Activated B cell treated with CpG ODN at 0.5 μM for 24 hours (primary cell): Measurements from ENCODE around the gene RFC4. TPM values are rescaled to one million over a fixed set of nuclear protein-coding genes. Genes with fewer than 3 reads are reported as not detected.

Experiments used
- ATAC-seq: fragments of 200-7000 bp; cut with Tn5 transposase; one replicate; pipeline ENCODE4 v1.10.0; 2021; ENCODE audit warnings: low read depth, mild to moderate bottlenecking, moderate library complexity
- CTCF ChIA-PET: fragments of 350-600 bp; sonication (Branson Sonifier 250); formaldehyde crosslinking; loops from one replicate; lab custom pipeline; 2021; ENCODE audit warnings: antibody characterized with exemption; lab: Charles Lee
- POLR2A ChIA-PET: fragments of 350-600 bp; sonication (Branson Sonifier 250); formaldehyde crosslinking; loops from one replicate; lab custom pipeline; 2021; ENCODE audit warnings: antibody characterized with exemption; lab: Charles Lee
- DNase-seq: peaks from one replicate; pipeline ENCODE4 v3.0.0; 2022
- H3K27ac Mint-ChIP-seq: one replicate; pipeline ENCODE4 v1.8.0; 2020; ENCODE audit warnings: mixed read lengths
- H3K27me3 Mint-ChIP-seq: one replicate; pipeline ENCODE4 v1.8.0; 2021; ENCODE audit warnings: mixed read lengths
- H3K36me3 Mint-ChIP-seq: one replicate; pipeline ENCODE4 v1.8.0; 2021; ENCODE audit warnings: low read depth, mixed read lengths
- H3K4me1 Mint-ChIP-seq: one replicate; pipeline ENCODE4 v1.8.0; 2021; ENCODE audit warnings: mixed read lengths
- H3K4me3 Mint-ChIP-seq: one replicate; pipeline ENCODE4 v1.8.0; 2020; ENCODE audit warnings: mild to moderate bottlenecking, mixed read lengths
- H3K9me3 Mint-ChIP-seq: one replicate; pipeline ENCODE4 v1.8.0; 2020; ENCODE audit warnings: mixed read lengths
- CTCF ChIP-seq: fragments of 200-600 bp; IDR thresholded peaks from one replicate; pipeline ENCODE4 v1.8.0; 2022; ENCODE audit warnings: antibody characterized with exemption, mild to moderate bottlenecking
- intact Hi-C: fragments of 100-400 bp; cut with micrococcal nuclease; formaldehyde crosslinking; loops from one replicate; pipeline ENCODE4 v1.15.1; 2024
- total RNA-seq: library from RNA; stranded (reverse); gene quantifications from 2 replicates; pipeline ENCODE4 v1.2.3, GENCODE V29; 2022

Gene RFC4
- total RNA-seq, 1 donor from 2014 or later: 29.9 TPM

GRCh38 chr3:186760141-186760833, 46.0 kb downstream of the RFC4 start:
- ChIA-PET CTCF (interaction anchor here (0.7 kb wide), 1 partner anchor 10 kb away, joined by 3 read pairs; no protein-coding TSS in a partner anchor), POLR2A (no interaction called here)
- H3K9me3 Mint-ChIP-seq: no peaks in the 10 kb centered on the region
- ATAC-seq (no peak), DNase-seq (no peak)
- intact Hi-C loops: no loop called here
- no peak overlapping the region for H3K27ac Mint-ChIP-seq
- H3K4me1 Mint-ChIP-seq: no peaks in the 10 kb centered on the region
- TF ChIP-seq CTCF: no peak
- H3K4me3 Mint-ChIP-seq: no peak overlapping the region
- H3K27me3 Mint-ChIP-seq: no peaks in the 10 kb centered on the region
- H3K36me3 Mint-ChIP-seq: no peaks in the 10 kb centered on the region

- ATAC-seq (no peak), DNase-seq (no peak)
- no peak for TF ChIP-seq CTCF
- POLR2A ChIA-PET: no interaction called here
- no peaks in the 10 kb centered on the region for H3K36me3 Mint-ChIP-seq
- H3K27ac Mint-ChIP-seq: no peak overlapping the region
- H3K27me3 Mint-ChIP-seq: no peaks in the 10 kb centered on the region
- no peaks in the 10 kb centered on the region for H3K4me1 Mint-ChIP-seq
- H3K4me3 Mint-ChIP-seq: no peak overlapping the region
- H3K9me3 Mint-ChIP-seq: no peaks in the 10 kb centered on the region
- CTCF ChIA-PET: no interaction called here
- intact Hi-C loops: no loop called here
These were observed 46.9 kb downstream of the RFC4 start for GRCh38 chr3:186759231-186759930.

- intact Hi-C loops: no loop called here
- Mint-ChIP-seq H3K9me3 (no peaks in the 10 kb centered on the region), H3K4me3 (no peak overlapping the region), H3K36me3 (no peaks in the 10 kb centered on the region), H3K27me3 (no peaks in the 10 kb centered on the region), H3K27ac (no peak overlapping the region), H3K4me1 (no peaks in the 10 kb centered on the region)
- no peak for ATAC-seq
- no peak for DNase-seq
- no peak for TF ChIP-seq CTCF
- ChIA-PET POLR2A (no interaction called here), CTCF (no interaction called here)
These were observed 48.5 kb downstream of the RFC4 start for GRCh38 chr3:186757686-186758220.

- H3K27ac Mint-ChIP-seq: no peak overlapping the region
- no peak for TF ChIP-seq CTCF
- no peaks in the 10 kb centered on the region for H3K36me3 Mint-ChIP-seq
- no peaks in the 10 kb centered on the region for H3K27me3 Mint-ChIP-seq
- POLR2A ChIA-PET: no interaction called here
- no peaks in the 10 kb centered on the region for H3K9me3 Mint-ChIP-seq
- H3K4me3 Mint-ChIP-seq: no peak overlapping the region
- intact Hi-C loops: no loop called here
- DNase-seq: no peak
- no peaks in the 10 kb centered on the region for H3K4me1 Mint-ChIP-seq
- CTCF ChIA-PET: no interaction called here
- ATAC-seq: no peak
These were observed 49.1 kb downstream of the RFC4 start for GRCh38 chr3:186757214-186757613.

- Mint-ChIP-seq H3K27ac (no peak overlapping the region), H3K9me3 (no peaks in the 10 kb centered on the region), H3K27me3 (no peaks in the 10 kb centered on the region), H3K4me1 (no peaks in the 10 kb centered on the region), H3K4me3 (no peak overlapping the region), H3K36me3 (no peaks in the 10 kb centered on the region)
- ATAC-seq (no peak), DNase-seq (no peak)
- intact Hi-C loops: no loop called here
- POLR2A ChIA-PET: no interaction called here
- TF ChIP-seq CTCF: no peak
- CTCF ChIA-PET: no interaction called here
These were observed 51.4 kb downstream of the RFC4 start for GRCh38 chr3:186754871-186755270.
